Psoas muscle (tissue), 8 donors: ENCODE data around the gene CKB. TPM values are rescaled to one million over a fixed set of nuclear protein-coding genes. Genes with fewer than 3 reads are reported as not detected.

Experiments used
- ATAC-seq, 4 donors: fragments of 200-7000 bp; cut with Tn5 transposase; one replicate each; pipeline ENCODE4 v1.9.1; 2020; ENCODE audit warnings: moderate library complexity in 3 of 4, mild to moderate bottlenecking in 2 of 4
- DNase-seq, 2 donors: peaks; one replicate each; pipeline ENCODE4 v3.0.0-alpha.2; 2020
- H3K27ac ChIP-seq: fragments of 200-600 bp; one replicate; pipeline ENCODE4 v1.8.0; 2022
- H3K27me3 ChIP-seq, 3 donors: fragments of 200-600 bp in 1 of 3; one replicate each; pipeline versions ENCODE4 v1.6.1 to v1.8.0; 2013 to 2022; ENCODE audit warnings: low read length in 2 of 3, mild to moderate bottlenecking in 2 of 3, moderate library complexity in 1 of 3; ENCODE audit not compliant: insufficient read depth in 3 of 3
- H3K36me3 ChIP-seq, 2 donors: fragments of 200-600 bp in 1 of 2; one replicate each; pipeline versions ENCODE4 v1.6.1 to v1.8.0; 2013 to 2022; ENCODE audit warnings: low read depth in 1 of 2, mild to moderate bottlenecking in 1 of 2, moderate library complexity in 1 of 2; ENCODE audit not compliant: insufficient read depth in 1 of 2
- H3K4me1 ChIP-seq: fragments of 200-600 bp; one replicate; pipeline ENCODE4 v1.8.0; 2022
- H3K4me3 ChIP-seq: fragments of 200-600 bp; one replicate; pipeline ENCODE4 v1.8.0; 2022; ENCODE audit warnings: mild to moderate bottlenecking
- H3K9me3 ChIP-seq: fragments of 200-600 bp; one replicate; pipeline ENCODE4 v1.8.0; 2022
- WGBS, 3 donors: extraction: QIAGEN DNeasy Blood & Tissue Kit; methylation state at CpG; one replicate each; pipeline versions ENCODE4 v1.1.6 to v1.1.7; 2013; 5-methylcytosine and 5-hydroxymethylcytosine counted together
- intact Hi-C, 2 donors: fragments of 100-400 bp; cut with DNase I; formaldehyde crosslinking; loops; one replicate each; pipeline versions ENCODE4 v1.11.0 to v1.14.2; 2022
- polyA plus RNA-seq, 3 donors: library from polyadenylated mRNA; stranded (reverse); fragments of 200-250 nt; gene quantifications; one replicate each; pipeline ENCODE4 v1.2.3, GENCODE V29; 2013
- total RNA-seq, 4 donors: library from RNA; stranded (reverse); fragmentation: NEBNext Ultra II Directional in 2 of 4; extraction: Animal tissue kit (Norgen Biotek cat#: 25700) in 2 of 4; gene quantifications; one replicate each; pipeline versions ENCODE4 v1.2.1 to v1.2.4, GENCODE V29; 2021 to 2023
- TF ChIP-seq, protein P1 (sequence below): fragments of 200-600 bp; IDR thresholded peaks from one replicate; pipeline ENCODE4 v1.8.0; 2022; ENCODE audit warnings: antibody characterized with exemption
- donor health status: healthy with polysubstance abuse.
- donor health status: DM: no; HTN: no; CAD: no; lungs with moderate emphysema.
- donor health status: Bipolar disorder and iron deficiency.
- donor health status: healthy.
- donor health status: DM: yes; HTN: yes; CAD: no.
- donor health status: DM: no; HTN: no; CAD: no.
- donor health status: DM: no; HTN: no; CAD: no.
- donor health status: DM: yes; HTN: yes; CAD: no.

The CKB gene
- total and polyA plus RNA-seq, 7 donors = 19.5 to 383 (median 44.9) TPM

DNA sequence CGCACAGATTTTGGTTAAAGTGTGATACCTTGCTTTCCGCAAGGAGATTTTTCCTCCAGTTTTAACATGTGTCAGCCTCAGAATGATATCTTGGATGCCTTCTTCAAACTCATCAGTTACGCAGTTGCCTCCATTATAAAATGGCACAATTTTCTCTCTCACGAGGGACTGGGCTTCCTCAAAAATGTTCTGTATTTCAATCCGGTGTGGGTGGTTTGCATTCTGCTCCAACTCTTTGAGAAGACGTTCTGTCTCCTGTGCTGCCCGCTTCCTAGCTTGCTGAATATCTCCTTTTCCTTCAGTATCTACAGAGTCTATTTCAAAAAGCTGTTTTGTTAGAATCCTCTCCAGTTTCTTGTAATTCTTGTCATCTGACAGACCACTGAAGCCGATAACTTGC lies 38.1 kb upstream of the CKB start:
- peak overlapping the region; percentile 99 for H3K27ac ChIP-seq
- H3K36me3 ChIP-seq = peaks cover 0 to 20% of the 10 kb centered on the region in 2 donors
- WGBS, 3 donors = 69 to 73% (median 70%) methylated on average over 8 of the region's 8 CpGs
- peaks cover 76% of the 10 kb centered on the region for H3K4me1 ChIP-seq
- H3K27me3 ChIP-seq = no peaks in the 10 kb centered on the region
- intact Hi-C loops = loop anchor here in 1 of 2 donors (5.0 kb wide), 1 partner anchor 67 kb away; the partner anchor contains the start of gene KLC1
- TF ChIP-seq, protein P1, sequence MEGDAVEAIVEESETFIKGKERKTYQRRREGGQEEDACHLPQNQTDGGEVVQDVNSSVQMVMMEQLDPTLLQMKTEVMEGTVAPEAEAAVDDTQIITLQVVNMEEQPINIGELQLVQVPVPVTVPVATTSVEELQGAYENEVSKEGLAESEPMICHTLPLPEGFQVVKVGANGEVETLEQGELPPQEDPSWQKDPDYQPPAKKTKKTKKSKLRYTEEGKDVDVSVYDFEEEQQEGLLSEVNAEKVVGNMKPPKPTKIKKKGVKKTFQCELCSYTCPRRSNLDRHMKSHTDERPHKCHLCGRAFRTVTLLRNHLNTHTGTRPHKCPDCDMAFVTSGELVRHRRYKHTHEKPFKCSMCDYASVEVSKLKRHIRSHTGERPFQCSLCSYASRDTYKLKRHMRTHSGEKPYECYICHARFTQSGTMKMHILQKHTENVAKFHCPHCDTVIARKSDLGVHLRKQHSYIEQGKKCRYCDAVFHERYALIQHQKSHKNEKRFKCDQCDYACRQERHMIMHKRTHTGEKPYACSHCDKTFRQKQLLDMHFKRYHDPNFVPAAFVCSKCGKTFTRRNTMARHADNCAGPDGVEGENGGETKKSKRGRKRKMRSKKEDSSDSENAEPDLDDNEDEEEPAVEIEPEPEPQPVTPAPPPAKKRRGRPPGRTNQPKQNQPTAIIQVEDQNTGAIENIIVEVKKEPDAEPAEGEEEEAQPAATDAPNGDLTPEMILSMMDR = no peak
- H3K4me3 ChIP-seq = peak overlapping the region; percentile 92
- no peaks in the 10 kb centered on the region for H3K9me3 ChIP-seq
- no peak for DNase-seq
- ATAC-seq = no peak

DNA sequence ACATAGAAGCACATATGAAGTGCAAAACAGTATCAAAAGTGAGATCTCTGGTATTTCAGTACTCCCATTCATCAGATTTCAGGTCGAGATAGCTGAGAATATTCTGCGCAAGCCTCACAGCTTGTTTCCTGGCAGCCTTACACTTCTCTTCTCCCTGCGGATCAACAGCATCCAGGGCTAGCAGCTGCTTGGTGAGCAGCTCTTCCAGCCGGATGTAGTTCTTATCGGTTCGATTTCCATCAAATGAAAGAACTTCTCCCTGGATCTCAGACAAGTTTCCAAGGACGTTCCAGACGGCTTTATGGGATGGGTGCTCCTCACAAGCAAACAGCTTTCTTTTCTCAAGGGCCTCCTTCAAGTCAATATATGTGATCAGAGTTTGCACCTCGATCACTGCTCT lies 37.1 kb upstream of the CKB start:
- H3K4me3 ChIP-seq = no peak overlapping the region
- H3K4me1 ChIP-seq = peaks cover 75% of the 10 kb centered on the region
- H3K27me3 ChIP-seq = no peaks in the 10 kb centered on the region
- DNase-seq (no peak), ATAC-seq (no peak)
- no peaks in the 10 kb centered on the region for H3K9me3 ChIP-seq
- TF ChIP-seq, protein P1 = no peak
- H3K27ac ChIP-seq = peak overlapping the region; percentile 72
- intact Hi-C loops = loop anchor here in 1 of 2 donors (5.0 kb wide), 1 partner anchor 68 kb away; the partner anchor contains the start of gene KLC1
- peaks cover 0 to 20% of the 10 kb centered on the region in 2 donors for H3K36me3 ChIP-seq
- 38 to 45% (median 43%) methylated on average over 9 of the region's 9 CpGs for WGBS, 3 donors

DNA sequence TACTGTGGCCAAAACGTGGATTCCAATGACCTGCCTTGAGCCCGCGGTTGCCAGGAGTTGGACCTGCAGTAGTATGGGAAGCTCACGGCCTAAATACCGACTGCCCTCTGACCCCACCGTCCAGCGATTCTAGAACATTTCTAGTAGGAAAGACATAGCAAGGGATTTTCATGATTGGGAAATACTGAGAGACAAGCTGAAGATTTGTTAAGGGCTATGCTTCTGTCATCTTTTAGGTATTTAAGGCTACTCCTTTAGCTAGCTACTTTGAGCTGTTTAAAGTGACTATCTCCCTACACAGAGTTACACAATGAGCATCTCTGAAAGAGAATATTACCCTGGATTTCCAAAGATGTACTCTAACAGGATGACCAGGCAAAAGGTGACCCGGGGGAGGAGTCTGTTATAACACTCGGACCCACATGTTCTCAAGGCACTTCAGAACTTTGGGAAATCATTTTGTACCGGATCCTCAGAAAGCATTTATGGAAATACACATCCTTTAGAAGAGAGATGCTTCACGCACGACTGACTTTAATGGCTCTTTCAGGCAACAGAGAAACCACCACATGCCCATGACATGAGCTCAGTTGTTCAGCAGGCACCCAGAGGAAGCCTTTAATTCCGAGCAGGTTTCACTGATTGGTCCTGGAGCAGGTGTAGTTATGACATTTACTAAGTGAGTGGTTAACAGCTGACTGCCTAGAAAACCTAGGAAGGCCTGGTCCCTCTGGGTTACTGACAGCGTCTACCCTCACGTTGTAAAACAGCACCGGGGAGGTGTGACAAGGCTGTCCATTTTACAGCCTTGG lies 35.6 kb upstream of the CKB start:
- Histone ChIP-seq H3K9me3 (no peaks in the 10 kb centered on the region), H3K27ac (peak overlapping the region; percentile 72), H3K27me3 (no peaks in the 10 kb centered on the region), H3K4me1 (peaks cover 64% of the 10 kb centered on the region), H3K4me3 (peak overlapping the region; percentile 7), H3K36me3 (peaks cover 0 to 20% of the 10 kb centered on the region in 2 donors)
- WGBS, 3 donors = 65 to 72% (median 68%) methylated on average over 16 of the region's 16 CpGs
- no peak for DNase-seq
- intact Hi-C loops = no loop called here
- TF ChIP-seq, protein P1 = no peak
- ATAC-seq = peak; percentile 52 to 66 (median 56)

DNA sequence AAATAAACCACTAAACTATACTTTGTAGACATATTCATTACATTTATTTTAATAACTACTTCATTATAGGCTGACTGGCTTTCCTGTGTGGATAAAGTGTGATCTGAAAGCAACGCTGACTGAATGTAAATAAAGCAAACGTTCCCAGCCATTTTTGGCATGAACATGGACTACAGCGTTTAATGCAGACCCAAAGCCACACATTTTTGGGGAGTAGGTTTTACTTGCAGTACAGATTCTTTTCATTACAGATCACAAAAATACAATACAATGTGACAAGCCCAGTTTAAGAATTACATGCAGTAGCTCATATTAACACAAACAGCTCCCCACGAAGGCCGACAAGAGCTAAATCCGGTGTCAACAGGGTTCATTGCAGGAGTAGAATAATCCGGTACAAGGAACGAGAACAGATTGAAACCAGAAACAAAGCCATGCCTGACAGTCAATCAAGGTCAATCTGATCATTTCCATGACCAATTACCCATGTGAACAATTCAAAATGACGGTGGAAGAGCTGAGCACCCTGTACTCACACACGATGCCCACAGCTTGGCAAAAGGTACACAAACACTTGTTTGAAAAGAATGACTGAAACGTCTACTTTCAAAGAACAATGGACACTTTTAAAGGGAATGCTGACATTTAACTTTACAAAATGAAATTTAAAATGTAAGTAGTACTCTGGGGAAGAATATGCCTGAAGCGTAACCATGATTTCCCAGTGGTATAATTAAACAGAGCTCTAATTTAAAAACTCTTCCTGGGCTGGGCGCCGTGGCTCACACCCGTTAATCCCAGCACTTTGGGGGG lies 34.5 kb upstream of the CKB start:
- ATAC-seq = no peak
- intact Hi-C loops = no loop called here
- Histone ChIP-seq H3K27ac (peak overlapping the region; percentile 72), H3K27me3 (no peaks in the 10 kb centered on the region), H3K4me1 (peaks cover 74% of the 10 kb centered on the region), H3K4me3 (peak overlapping the region; percentile 9), H3K36me3 (peaks cover 0 to 20% of the 10 kb centered on the region in 2 donors), H3K9me3 (no peaks in the 10 kb centered on the region)
- WGBS, 3 donors = 41 to 51% (median 43%) methylated on average over 15 of the region's 15 CpGs
- TF ChIP-seq, protein P1 = no peak
- no peak for DNase-seq
